Measurements from ENCODE around the gene PGAP6.
A peak's percentile ranks its signal among the peaks of the same experiment; 100 is the strongest.
"Not testable (repeated sequence)": the region's sequence is repeated elsewhere in the genome, so short reads cannot be mapped to it uniquely, and the experiment has no call there.

PGAP6 gene

GRCh38 chr16:363766-364490 is 17.9 kb downstream of the PGAP6 start:
- no peak for DNase-seq

- no peak for DNase-seq
Measured at GRCh38 chr16:363110-363765, 18.5 kb downstream of the PGAP6 start.

DNA sequence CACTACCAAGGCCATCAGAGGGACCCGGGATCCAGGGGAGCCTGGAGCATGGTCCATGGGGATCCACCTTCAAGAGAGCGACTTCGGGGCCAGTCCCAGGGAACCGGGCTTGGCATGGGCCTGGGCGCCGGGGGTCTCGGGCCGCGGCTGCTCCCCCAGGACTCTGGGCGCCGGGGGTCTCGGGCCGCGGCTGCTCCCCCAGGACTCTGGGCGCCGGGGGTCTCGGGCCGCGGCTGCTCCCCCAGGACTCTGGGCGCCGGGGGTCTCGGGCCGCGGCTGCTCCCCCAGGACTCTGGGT is 19.1 kb downstream of the PGAP6 start:
- DNase-seq: not testable (repeated sequence)

GRCh38 chr16:361872-362701 is 19.7 kb downstream of the PGAP6 start:
- peak; percentile 33 for DNase-seq

DNA sequence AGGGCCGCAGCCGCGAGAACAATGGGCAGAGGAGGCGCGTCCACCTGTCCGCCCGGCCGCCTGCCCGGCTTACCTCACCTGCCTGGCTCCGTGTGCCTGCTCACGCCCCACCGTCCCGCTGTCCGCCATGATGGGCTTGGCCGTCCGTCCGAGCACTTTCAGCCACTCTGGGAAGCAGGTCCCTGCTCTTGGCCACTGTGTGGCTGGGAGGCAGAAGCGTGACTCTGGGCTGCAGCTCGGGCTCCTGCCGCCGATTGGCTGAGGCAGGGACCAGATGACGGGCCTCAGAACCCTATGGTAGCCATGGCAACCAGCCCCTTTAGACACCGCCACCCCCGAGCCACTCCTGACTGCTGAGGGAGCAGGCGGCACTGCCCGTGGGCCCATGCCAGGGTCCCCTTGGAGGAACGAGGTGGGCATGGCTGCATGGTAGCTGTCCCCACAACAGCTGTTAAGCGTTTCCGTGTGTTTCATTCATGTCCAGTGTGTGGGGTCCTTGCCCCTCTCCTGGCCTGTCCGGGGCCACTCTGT is 20.4 kb downstream of the PGAP6 start:
- DNase-seq: no peak

DNA sequence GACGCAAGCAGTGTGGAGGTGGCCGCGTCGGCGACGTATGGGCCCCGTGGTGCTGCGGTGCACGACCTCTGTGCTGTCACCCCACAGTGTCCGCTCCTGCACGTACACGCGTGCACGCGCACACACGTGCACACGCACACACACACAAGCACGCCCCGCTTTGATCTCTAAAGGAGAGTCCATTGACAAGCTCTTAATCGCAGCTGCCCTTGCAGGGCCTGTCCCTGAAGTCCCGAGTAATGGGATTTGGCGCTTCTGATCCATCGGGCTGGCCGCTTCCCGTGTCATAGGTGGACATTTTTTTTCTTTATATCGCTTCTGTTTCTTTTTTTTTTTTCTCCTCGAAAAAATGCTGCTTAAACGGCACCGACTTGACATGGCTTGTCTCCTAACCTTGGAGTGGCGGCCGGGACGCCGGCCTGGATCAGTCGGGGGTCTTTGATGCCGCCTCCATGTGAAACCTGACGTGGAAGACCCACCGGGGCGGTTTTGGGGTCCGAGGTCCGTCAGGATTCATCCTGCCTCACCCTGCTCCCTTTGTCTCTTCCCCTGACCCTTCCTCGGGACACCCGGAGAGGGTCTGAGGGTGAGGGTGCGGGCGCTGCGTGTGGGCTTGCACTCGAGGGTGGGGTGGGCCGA is 21.0 kb downstream of the PGAP6 start:
- no peak for DNase-seq

GRCh38 chr16:359871-360697 is 21.7 kb downstream of the PGAP6 start:
- no peak for DNase-seq

GRCh38 chr16:359067-359763 is 22.6 kb downstream of the PGAP6 start:
- no peak for DNase-seq

GRCh38 chr16:356741-357140 is 25.0 kb downstream of the PGAP6 start:
- DNase-seq: no peak

DNA sequence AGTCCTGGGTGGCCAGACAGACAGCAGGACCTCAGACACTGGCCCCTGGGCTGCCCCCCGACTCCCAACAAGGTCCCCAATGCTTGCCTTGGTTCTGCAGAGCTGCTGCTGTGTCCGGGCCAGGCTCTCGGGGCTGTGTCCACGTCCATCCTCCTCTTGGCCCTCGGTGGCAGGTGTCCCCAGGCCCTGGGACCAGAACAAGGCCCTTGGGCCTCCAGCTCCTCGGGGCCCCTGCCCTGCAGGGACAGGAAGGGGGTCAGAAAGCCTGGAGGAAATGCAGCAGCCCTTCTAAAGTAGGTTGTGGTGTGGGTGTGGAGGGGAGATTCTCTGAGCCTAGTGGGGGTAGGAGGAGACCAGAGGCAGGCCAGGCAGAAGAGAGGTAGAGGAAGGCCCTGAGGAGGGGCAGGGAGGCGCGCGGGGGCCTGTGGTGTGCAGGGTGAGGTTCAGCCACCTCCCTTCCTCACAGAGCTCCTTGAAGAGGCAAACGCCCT is 26.8 kb downstream of the PGAP6 start:
- DNase-seq: no peak

- DNase-seq: no peak
Measured at GRCh38 chr16:354291-354881, 27.4 kb downstream of the PGAP6 start.

GRCh38 chr16:353404-354290 is 28.1 kb downstream of the PGAP6 start:
- DNase-seq: no peak

DNA sequence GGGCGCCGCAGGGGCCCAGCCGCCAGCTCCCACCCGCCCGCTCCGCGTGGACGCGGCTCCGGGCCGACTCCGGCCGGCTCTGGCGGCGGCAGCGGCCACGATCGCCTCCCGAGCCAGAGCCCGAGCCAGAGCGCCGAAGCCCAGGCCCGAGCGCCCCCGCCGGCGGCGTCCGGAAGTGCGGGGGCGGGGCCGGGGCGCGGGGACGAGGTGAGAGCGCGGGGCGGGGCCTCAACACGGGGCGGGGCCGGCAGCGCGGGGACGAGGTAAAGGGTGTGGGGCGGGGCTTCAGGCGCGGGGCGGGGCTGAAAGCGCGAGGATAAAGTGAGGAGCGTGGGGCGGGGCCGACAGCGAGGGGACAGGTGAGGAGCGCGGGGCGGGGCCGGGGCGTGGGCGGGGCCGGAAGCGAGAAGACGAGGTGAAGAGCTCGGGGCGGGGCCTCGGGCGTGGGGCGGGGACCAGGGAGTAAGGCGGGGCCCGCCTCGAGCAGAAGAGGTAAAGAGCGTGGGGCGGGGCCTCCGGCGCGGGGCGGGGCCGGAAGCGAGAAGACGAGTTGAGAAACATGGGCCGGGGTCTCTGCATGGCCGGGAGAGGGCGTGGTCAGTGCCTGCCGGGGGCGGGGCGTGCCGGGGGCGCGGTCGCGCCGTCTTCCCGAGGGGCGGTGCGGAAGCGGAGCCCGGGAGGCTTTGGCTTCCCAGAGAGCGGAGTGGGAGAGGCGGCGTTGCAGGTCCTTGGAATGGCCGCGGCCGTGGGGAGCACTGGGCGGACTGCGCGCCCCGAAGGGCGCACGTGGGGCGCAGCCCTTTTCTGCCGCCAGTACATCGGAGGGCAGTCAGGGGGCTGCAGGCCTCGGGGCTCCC is 29.0 kb downstream of the PGAP6 start, which contains the start of gene AXIN1:
Gene AXIN1, minus strand, starts transcription at position 177 of the 857 bp plus-strand sequence. CDS start 5,698 bp downstream, outside the sequence.
- DNase-seq: peak; percentile 99

- no peak for DNase-seq
Measured at GRCh38 chr16:351804-352520, 29.8 kb downstream of the PGAP6 start.

- no peak for DNase-seq
Measured at GRCh38 chr16:350203-350602, 31.6 kb downstream of the PGAP6 start.

GRCh38 chr16:349211-349610 is 32.6 kb downstream of the PGAP6 start:
- DNase-seq: no peak

GRCh38 chr16:348495-348894 is 33.3 kb downstream of the PGAP6 start:
- not testable (repeated sequence) for DNase-seq

DNA sequence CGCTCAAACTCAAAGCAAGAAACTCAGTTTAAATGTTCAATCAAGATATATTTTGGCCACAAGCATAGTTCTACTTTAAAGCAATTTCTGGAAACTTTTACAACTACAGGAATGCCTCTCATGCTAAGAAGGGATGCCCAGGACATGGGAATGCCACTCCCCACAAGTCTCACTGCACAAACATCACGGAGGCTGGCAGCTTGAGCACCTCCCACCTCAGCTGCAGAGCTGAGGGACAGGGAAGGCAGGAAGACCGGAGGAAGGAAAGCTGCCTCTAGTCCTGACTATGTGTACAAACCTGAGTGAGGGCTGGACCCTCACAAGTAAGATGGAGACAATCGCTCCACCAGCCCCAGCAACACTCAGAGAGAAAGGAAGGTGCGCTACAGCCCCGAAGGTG is 34.6 kb downstream of the PGAP6 start:
- no peak for DNase-seq

Measured in DMS 273 treated with DMSO at 0.1 percent for 48 hours (cell line).